SK-N-MC (cell line): Measurements from ENCODE around the gene CFAP65.

Source experiments
- EZH2 ChIP-seq: fragments of 200-600 bp; sonication (generic); IDR thresholded peaks from one replicate; pipeline ENCODE4 v1.6.1; 2017; ENCODE audit warnings: antibody characterized with exemption
- FOXP2 ChIP-seq: optimal IDR thresholded peaks from 2 replicates; pipeline ENCODE3; 2011; ENCODE audit warnings: mild to moderate bottlenecking, moderate library complexity; ENCODE audit not compliant: insufficient read depth; ENCODE audit errors: extremely low read length, control extremely low read depth
- POLR2AphosphoS5 ChIP-seq: IDR thresholded peaks from 2 replicates; pipeline ENCODE4 v1.6.1; 2012; ENCODE audit warnings: mild to moderate bottlenecking, low read depth, low read length, borderline replicate concordance

GRCh38 chr2:219045937-219046550, 4.7 kb upstream of the CFAP65 start:
- TF ChIP-seq EZH2 (no peak), POLR2AphosphoS5 (no peak), FOXP2 (no peak)
